ENCODE measurements around the gene SLC28A3. TPM values are rescaled to one million over a fixed set of nuclear protein-coding genes. Genes with fewer than 3 reads are reported as not detected.

SLC28A3 gene
- 0.44 and 0.62 TPM in 2 replicates for total RNA-seq

GRCh38 chr9:84340535-84340934, at the start of gene SLC28A3:
TSS of gene SLC28A3 (minus strand) at chr9:84340758. CDS start at chr9:84340633, 125 bp downstream.

